ENCODE data around the gene PCDH9. TPM values are rescaled to one million over a fixed set of nuclear protein-coding genes. Genes with fewer than 3 reads are reported as not detected.

The PCDH9 gene
- total RNA-seq, 1 donor from 2014 or later, result 6.8 TPM

DNA sequence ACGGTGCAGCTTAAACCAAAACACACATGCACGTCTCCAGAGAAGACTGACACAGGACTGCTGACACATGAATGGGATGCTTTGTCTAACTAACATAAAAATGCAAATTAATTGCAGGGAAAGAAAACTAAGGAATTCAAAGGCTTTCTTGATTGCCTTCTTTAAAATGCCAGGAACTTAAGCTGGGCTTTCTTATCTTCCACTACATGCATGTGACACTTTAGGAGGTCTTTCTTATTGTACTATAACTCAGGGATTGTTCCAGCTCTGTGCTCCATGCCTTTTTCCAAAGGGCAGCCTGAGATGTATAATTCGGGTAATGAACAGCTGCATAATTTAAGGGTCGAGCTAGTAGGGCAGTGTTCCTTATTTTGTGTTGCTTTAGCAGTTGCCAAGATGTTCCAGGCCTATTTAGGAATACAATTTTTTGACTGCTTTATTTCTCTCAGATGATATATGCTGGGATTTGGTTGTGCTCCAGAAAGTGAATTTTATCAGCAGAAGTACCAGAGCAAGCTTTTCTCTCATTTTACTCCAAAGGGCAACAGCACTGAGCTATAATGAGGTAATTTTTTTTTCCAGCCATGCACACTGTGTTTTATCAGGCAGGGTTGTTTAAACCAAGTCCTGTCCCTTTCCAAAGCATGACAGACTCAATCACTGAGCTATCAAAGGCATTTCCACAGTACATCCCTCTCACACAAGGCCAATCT is 885.2 kb downstream of the PCDH9 start:
- no peaks in the 10 kb centered on the region for H3K9me3 ChIP-seq (ENCODE audit: control insufficient read depth in 3 of 3, low read length in 3 of 3)
- H3K27ac ChIP-seq (ENCODE audit: low read depth, low read length), result no peak overlapping the region
- H3K27me3 ChIP-seq (ENCODE audit: control insufficient read depth in 3 of 3, insufficient read depth in 3 of 3, low read length in 3 of 3), result no peaks in the 10 kb centered on the region
- no peaks in the 10 kb centered on the region for H3K36me3 ChIP-seq (ENCODE audit: control insufficient read depth in 3 of 3, insufficient read depth in 3 of 3, low read length in 3 of 3)
- H3K4me1 ChIP-seq (ENCODE audit: control insufficient read depth in 3 of 3, insufficient read depth in 3 of 3, low read length in 3 of 3), result no peaks in the 10 kb centered on the region
- H3K4me3 ChIP-seq (ENCODE audit: low read length in 3 of 3), result no peak overlapping the region
- no peak overlapping the region for H3K9ac ChIP-seq (ENCODE audit: low read depth in 1 of 3, low read length in 3 of 3)

GRCh38 chr13:66343224-66343828 is 886.8 kb downstream of the PCDH9 start:
- H3K27ac ChIP-seq (ENCODE audit: low read depth, low read length), result no peak overlapping the region
- H3K36me3 ChIP-seq (ENCODE audit: control insufficient read depth in 3 of 3, insufficient read depth in 3 of 3, low read length in 3 of 3), result no peaks in the 10 kb centered on the region
- no peaks in the 10 kb centered on the region for H3K27me3 ChIP-seq (ENCODE audit: control insufficient read depth in 3 of 3, insufficient read depth in 3 of 3, low read length in 3 of 3)
- H3K4me1 ChIP-seq (ENCODE audit: control insufficient read depth in 3 of 3, insufficient read depth in 3 of 3, low read length in 3 of 3), result no peaks in the 10 kb centered on the region
- no peak overlapping the region for H3K9ac ChIP-seq (ENCODE audit: low read depth in 1 of 3, low read length in 3 of 3)
- H3K9me3 ChIP-seq (ENCODE audit: control insufficient read depth in 3 of 3, low read length in 3 of 3), result no peaks in the 10 kb centered on the region
- no peak overlapping the region for H3K4me3 ChIP-seq (ENCODE audit: low read length in 3 of 3)

DNA sequence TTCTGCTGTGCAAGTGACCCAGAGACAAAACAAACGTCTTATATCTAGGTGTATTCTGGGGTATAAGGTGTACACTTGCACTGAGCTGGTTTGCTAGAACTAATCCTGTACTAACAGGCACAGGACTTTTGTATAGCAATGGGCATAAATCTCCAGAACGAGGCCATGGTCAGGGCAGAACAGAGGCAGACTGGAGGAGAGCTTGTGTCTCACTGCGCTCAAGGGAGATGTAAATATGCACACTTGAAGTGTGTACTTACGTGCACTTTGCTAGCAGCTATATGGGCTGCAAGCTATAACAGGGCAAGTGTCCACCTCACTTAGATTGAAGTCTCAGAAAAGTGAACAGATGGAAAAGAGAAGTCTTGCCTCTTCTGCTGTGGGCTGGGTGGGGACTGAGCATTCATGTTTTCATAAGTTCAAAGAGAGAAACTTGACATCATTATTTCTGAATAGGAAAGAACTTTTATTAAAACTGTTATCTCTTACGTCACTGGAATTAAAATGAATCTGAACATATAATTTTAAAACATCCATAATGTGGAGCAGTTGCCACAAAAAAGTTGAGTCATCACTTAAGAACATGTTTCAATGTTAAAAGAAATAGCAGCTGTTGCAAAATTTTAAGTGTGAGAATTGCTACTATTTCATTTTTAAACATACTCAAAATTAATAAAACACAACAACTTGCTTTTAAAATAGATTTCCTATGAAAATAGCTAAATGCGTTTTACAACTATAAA is 888.3 kb downstream of the PCDH9 start:
- no peaks in the 10 kb centered on the region for H3K27me3 ChIP-seq (ENCODE audit: control insufficient read depth in 3 of 3, insufficient read depth in 3 of 3, low read length in 3 of 3)
- no peak overlapping the region for H3K9ac ChIP-seq (ENCODE audit: low read depth in 1 of 3, low read length in 3 of 3)
- no peak overlapping the region for H3K27ac ChIP-seq (ENCODE audit: low read depth, low read length)

DNA sequence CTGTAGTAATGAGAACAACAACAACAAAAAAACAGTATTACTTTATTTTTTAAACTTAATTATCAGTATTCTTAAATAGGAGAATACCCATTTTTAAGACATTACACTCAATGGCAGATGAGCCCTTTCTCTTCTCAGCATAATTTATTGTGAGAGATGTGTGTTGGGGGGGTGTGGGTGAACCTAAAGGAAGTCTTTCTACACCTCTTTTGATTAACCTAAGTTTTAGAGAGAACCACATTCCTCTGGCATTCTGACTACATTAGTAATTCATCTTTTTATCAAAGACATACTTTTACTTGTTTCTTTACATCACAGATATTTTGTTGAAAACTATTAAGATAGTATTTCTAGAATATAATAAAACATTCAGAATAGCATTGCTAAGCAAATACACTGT is 890.9 kb downstream of the PCDH9 start:
- no peaks in the 10 kb centered on the region for H3K36me3 ChIP-seq (ENCODE audit: control insufficient read depth in 3 of 3, insufficient read depth in 3 of 3, low read length in 3 of 3)
- no peak overlapping the region for H3K9ac ChIP-seq (ENCODE audit: low read depth in 1 of 3, low read length in 3 of 3)
- no peaks in the 10 kb centered on the region for H3K27me3 ChIP-seq (ENCODE audit: control insufficient read depth in 3 of 3, insufficient read depth in 3 of 3, low read length in 3 of 3)
- H3K27ac ChIP-seq (ENCODE audit: low read depth, low read length), result no peak overlapping the region
- H3K4me3 ChIP-seq (ENCODE audit: low read length in 3 of 3), result no peak overlapping the region
- H3K4me1 ChIP-seq (ENCODE audit: control insufficient read depth in 3 of 3, insufficient read depth in 3 of 3, low read length in 3 of 3), result no peaks in the 10 kb centered on the region
- no peaks in the 10 kb centered on the region for H3K9me3 ChIP-seq (ENCODE audit: control insufficient read depth in 3 of 3, low read length in 3 of 3)

More for the DNA sequence above, 888.3 kb downstream of the PCDH9 start:
- H3K9me3 ChIP-seq (ENCODE audit: control insufficient read depth in 3 of 3, low read length in 3 of 3), result no peaks in the 10 kb centered on the region
- H3K4me3 ChIP-seq (ENCODE audit: low read length in 3 of 3), result no peak overlapping the region
- no peaks in the 10 kb centered on the region for H3K36me3 ChIP-seq (ENCODE audit: control insufficient read depth in 3 of 3, insufficient read depth in 3 of 3, low read length in 3 of 3)
- no peaks in the 10 kb centered on the region for H3K4me1 ChIP-seq (ENCODE audit: control insufficient read depth in 3 of 3, insufficient read depth in 3 of 3, low read length in 3 of 3)

- Histone ChIP-seq H3K9me3 (ENCODE audit: control insufficient read depth in 3 of 3, low read length in 3 of 3) (no peaks in the 10 kb centered on the region), H3K4me3 (ENCODE audit: low read length in 3 of 3) (no peak overlapping the region), H3K9ac (ENCODE audit: low read depth in 1 of 3, low read length in 3 of 3) (no peak overlapping the region), H3K27ac (ENCODE audit: low read depth, low read length) (no peak overlapping the region), H3K27me3 (ENCODE audit: control insufficient read depth in 3 of 3, insufficient read depth in 3 of 3, low read length in 3 of 3) (no peaks in the 10 kb centered on the region), H3K36me3 (ENCODE audit: control insufficient read depth in 3 of 3, insufficient read depth in 3 of 3, low read length in 3 of 3) (no peaks in the 10 kb centered on the region), H3K4me1 (ENCODE audit: control insufficient read depth in 3 of 3, insufficient read depth in 3 of 3, low read length in 3 of 3) (no peaks in the 10 kb centered on the region)
Measured at GRCh38 chr13:66338542-66338941, 891.6 kb downstream of the PCDH9 start.

GRCh38 chr13:66335626-66336025 is 894.5 kb downstream of the PCDH9 start:
- no peaks in the 10 kb centered on the region for H3K36me3 ChIP-seq (ENCODE audit: control insufficient read depth in 3 of 3, insufficient read depth in 3 of 3, low read length in 3 of 3)
- H3K27me3 ChIP-seq (ENCODE audit: control insufficient read depth in 3 of 3, insufficient read depth in 3 of 3, low read length in 3 of 3), result no peaks in the 10 kb centered on the region
- no peaks in the 10 kb centered on the region for H3K4me1 ChIP-seq (ENCODE audit: control insufficient read depth in 3 of 3, insufficient read depth in 3 of 3, low read length in 3 of 3)
- H3K9me3 ChIP-seq (ENCODE audit: control insufficient read depth in 3 of 3, low read length in 3 of 3), result no peaks in the 10 kb centered on the region
- no peak overlapping the region for H3K4me3 ChIP-seq (ENCODE audit: low read length in 3 of 3)
- H3K9ac ChIP-seq (ENCODE audit: low read depth in 1 of 3, low read length in 3 of 3), result no peak overlapping the region
- H3K27ac ChIP-seq (ENCODE audit: low read depth, low read length), result no peak overlapping the region

DNA sequence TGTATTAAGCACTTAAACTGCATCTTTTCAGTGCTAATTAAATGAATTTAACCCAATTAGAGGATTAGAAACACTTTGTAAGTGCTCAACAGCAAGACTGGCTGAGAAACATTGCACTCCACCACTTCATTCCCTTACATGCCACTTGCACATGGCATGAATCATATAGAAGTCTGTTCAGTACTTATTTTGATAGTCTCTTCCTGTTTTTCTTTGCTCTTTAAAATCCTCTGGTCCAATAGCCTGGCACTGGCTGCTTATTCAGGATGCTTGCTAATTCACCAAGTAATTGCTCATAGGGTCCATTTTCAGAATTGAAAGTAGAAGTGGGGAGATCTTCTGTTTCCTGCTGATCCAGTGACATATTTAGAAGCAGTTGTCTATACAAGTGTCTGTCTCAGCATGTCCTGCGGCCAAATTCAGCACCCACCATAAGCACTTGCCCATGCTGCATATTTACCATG is 900.1 kb downstream of the PCDH9 start:
- no peak overlapping the region for H3K4me3 ChIP-seq (ENCODE audit: low read length in 3 of 3)
- H3K9ac ChIP-seq (ENCODE audit: low read depth in 1 of 3, low read length in 3 of 3), result no peak overlapping the region
- no peaks in the 10 kb centered on the region for H3K27me3 ChIP-seq (ENCODE audit: control insufficient read depth in 3 of 3, insufficient read depth in 3 of 3, low read length in 3 of 3)
- H3K27ac ChIP-seq (ENCODE audit: low read depth, low read length), result no peak overlapping the region
- no peaks in the 10 kb centered on the region for H3K9me3 ChIP-seq (ENCODE audit: control insufficient read depth in 3 of 3, low read length in 3 of 3)
- no peaks in the 10 kb centered on the region for H3K4me1 ChIP-seq (ENCODE audit: control insufficient read depth in 3 of 3, insufficient read depth in 3 of 3, low read length in 3 of 3)
- no peaks in the 10 kb centered on the region for H3K36me3 ChIP-seq (ENCODE audit: control insufficient read depth in 3 of 3, insufficient read depth in 3 of 3, low read length in 3 of 3)

DNA sequence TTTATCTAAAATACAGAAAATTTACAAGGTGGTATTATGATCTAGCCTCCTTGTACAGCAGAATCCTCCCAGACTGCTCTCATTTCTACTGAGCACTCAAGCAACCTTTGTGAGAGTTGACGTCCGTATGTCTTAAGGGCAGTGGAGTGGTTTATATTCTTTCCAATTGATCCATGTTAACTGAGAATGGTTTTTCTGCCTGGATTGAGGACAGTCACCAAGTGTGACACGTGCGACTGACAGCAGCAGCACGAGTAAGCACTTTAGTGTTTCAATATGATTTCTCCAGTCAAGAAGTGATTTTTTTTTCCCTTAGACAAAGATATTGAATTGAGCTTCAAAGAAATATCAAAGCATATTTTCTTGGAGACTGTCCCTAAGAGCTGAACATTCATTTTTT is 901.7 kb downstream of the PCDH9 start:
- no peak overlapping the region for H3K4me3 ChIP-seq (ENCODE audit: low read length in 3 of 3)
- H3K36me3 ChIP-seq (ENCODE audit: control insufficient read depth in 3 of 3, insufficient read depth in 3 of 3, low read length in 3 of 3), result no peaks in the 10 kb centered on the region
- H3K9ac ChIP-seq (ENCODE audit: low read depth in 1 of 3, low read length in 3 of 3), result no peak overlapping the region
- no peaks in the 10 kb centered on the region for H3K27me3 ChIP-seq (ENCODE audit: control insufficient read depth in 3 of 3, insufficient read depth in 3 of 3, low read length in 3 of 3)
- no peaks in the 10 kb centered on the region for H3K9me3 ChIP-seq (ENCODE audit: control insufficient read depth in 3 of 3, low read length in 3 of 3)
- no peak overlapping the region for H3K27ac ChIP-seq (ENCODE audit: low read depth, low read length)
- H3K4me1 ChIP-seq (ENCODE audit: control insufficient read depth in 3 of 3, insufficient read depth in 3 of 3, low read length in 3 of 3), result no peaks in the 10 kb centered on the region

GRCh38 chr13:66323745-66324347 is 906.3 kb downstream of the PCDH9 start:
- Histone ChIP-seq H3K4me3 (ENCODE audit: low read length in 3 of 3) (no peak overlapping the region), H3K27me3 (ENCODE audit: control insufficient read depth in 3 of 3, insufficient read depth in 3 of 3, low read length in 3 of 3) (no peaks in the 10 kb centered on the region), H3K9ac (ENCODE audit: low read depth in 1 of 3, low read length in 3 of 3) (no peak overlapping the region), H3K4me1 (ENCODE audit: control insufficient read depth in 3 of 3, insufficient read depth in 3 of 3, low read length in 3 of 3) (no peaks in the 10 kb centered on the region), H3K27ac (ENCODE audit: low read depth, low read length) (no peak overlapping the region), H3K36me3 (ENCODE audit: control insufficient read depth in 3 of 3, insufficient read depth in 3 of 3, low read length in 3 of 3) (no peaks in the 10 kb centered on the region), H3K9me3 (ENCODE audit: control insufficient read depth in 3 of 3, low read length in 3 of 3) (no peaks in the 10 kb centered on the region)

GRCh38 chr13:66322936-66323335 is 907.2 kb downstream of the PCDH9 start:
- Histone ChIP-seq H3K4me1 (ENCODE audit: control insufficient read depth in 3 of 3, insufficient read depth in 3 of 3, low read length in 3 of 3) (no peaks in the 10 kb centered on the region), H3K27me3 (ENCODE audit: control insufficient read depth in 3 of 3, insufficient read depth in 3 of 3, low read length in 3 of 3) (no peaks in the 10 kb centered on the region), H3K9me3 (ENCODE audit: control insufficient read depth in 3 of 3, low read length in 3 of 3) (no peaks in the 10 kb centered on the region), H3K27ac (ENCODE audit: low read depth, low read length) (no peak overlapping the region), H3K36me3 (ENCODE audit: control insufficient read depth in 3 of 3, insufficient read depth in 3 of 3, low read length in 3 of 3) (no peaks in the 10 kb centered on the region), H3K9ac (ENCODE audit: low read depth in 1 of 3, low read length in 3 of 3) (no peak overlapping the region), H3K4me3 (ENCODE audit: low read length in 3 of 3) (no peak overlapping the region)
